Measurements from ENCODE around the gene SYN1.

- TF ChIP-seq CTCF (IDR thresholded peaks at IDR 0.05; ENCODE audit: borderline replicate concordance, extremely low read depth, low read length, poor library complexity, severe bottlenecking) (no peak), EZH2 (IDR thresholded peaks at IDR 0.05; ENCODE audit: borderline replicate concordance, low read depth, low read length, severe bottlenecking) (no peak)
Measured at GRCh38 chrX:47648376-47648775, 28.7 kb upstream of the SYN1 start.

All from DND-41 (cell line).